Cardiac muscle cell (in vitro differentiated cells and primary cell): Measurements from ENCODE around the gene CD99L2. TPM values are rescaled to one million over a fixed set of nuclear protein-coding genes. Genes with fewer than 3 reads are reported as not detected.

Experiments
- DNase-seq, 2 donors: peaks; one replicate each; pipeline versions ENCODE4 v3.0.0 to v3.0.0-alpha.2; 2010 to 2017; ENCODE audit warnings: low read depth in 1 of 2, low spot score in 1 of 2
- H3K27ac ChIP-seq: fragments of 200-600 bp; sonication (generic); 2 replicates; pipeline ENCODE4 v1.5.1; 2016
- H3K27me3 ChIP-seq: fragments of 200-600 bp; sonication (generic); 2 replicates; pipeline ENCODE4 v1.6.0; 2016; ENCODE audit warnings: control low read depth
- H3K36me3 ChIP-seq: fragments of 200-600 bp; sonication (generic); 2 replicates; pipeline ENCODE4 v1.5.1; 2016; ENCODE audit warnings: control low read depth
- H3K4me1 ChIP-seq: fragments of 200-600 bp; sonication (generic); 2 replicates; pipeline ENCODE4 v1.8.1; 2017; ENCODE audit warnings: low read depth, mild to moderate bottlenecking, mixed run types
- H3K4me3 ChIP-seq: fragments of 200-600 bp; sonication (generic); 2 replicates; pipeline ENCODE4 v1.5.1; 2016; ENCODE audit warnings: mild to moderate bottlenecking
- H3K9me3 ChIP-seq: fragments of 200-600 bp; sonication (generic); 2 replicates; pipeline ENCODE4 v1.5.1; 2017; ENCODE audit warnings: low read depth, mild to moderate bottlenecking, control low read depth
- polyA plus RNA-seq: library from polyadenylated mRNA; unstranded; fragments of >200 nt; fragmentation: Nextera tagmentation; extraction: Ambion mirVana; gene quantifications from 2 replicates; pipeline ENCODE4 v1.2.1, GENCODE V29; 2016
- total RNA-seq: library from RNA; depleted of rRNA; stranded (reverse); fragments of >200 nt; gene quantifications from 2 replicates; pipeline ENCODE4 v1.2.3, GENCODE V29; 2016
- TF ChIP-seq, protein P1 (sequence below): IDR thresholded peaks from 2 replicates; pipeline ENCODE4 v1.5.1; 2012; ENCODE audit warnings: low read depth, mild to moderate bottlenecking, low read length

CD99L2 gene
- total and polyA plus RNA-seq, 2 experiments from 2014 or later: 44.7 to 53.5 TPM

DNA sequence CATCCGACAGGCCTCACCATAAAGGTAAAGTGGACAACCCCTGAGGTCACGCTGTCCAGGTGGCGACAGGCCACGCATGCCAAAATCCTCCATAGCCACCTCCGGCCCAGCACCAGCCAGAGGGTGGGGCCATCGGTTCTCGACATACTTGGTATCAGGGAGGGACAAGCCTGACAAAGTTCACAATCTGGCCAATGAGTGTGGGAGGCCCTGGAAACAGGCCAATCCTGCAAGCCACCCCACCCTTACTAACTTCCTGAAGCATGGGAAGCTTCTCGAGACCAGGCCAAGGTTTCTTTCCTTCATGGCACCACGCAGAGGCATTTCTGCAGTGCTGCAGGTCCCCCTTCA lies 131.4 kb downstream of the CD99L2 start:
- no peak overlapping the region for H3K4me3 ChIP-seq
- no peak overlapping the region for H3K27ac ChIP-seq
- no peaks in the 10 kb centered on the region for H3K27me3 ChIP-seq
- TF ChIP-seq, protein P1, sequence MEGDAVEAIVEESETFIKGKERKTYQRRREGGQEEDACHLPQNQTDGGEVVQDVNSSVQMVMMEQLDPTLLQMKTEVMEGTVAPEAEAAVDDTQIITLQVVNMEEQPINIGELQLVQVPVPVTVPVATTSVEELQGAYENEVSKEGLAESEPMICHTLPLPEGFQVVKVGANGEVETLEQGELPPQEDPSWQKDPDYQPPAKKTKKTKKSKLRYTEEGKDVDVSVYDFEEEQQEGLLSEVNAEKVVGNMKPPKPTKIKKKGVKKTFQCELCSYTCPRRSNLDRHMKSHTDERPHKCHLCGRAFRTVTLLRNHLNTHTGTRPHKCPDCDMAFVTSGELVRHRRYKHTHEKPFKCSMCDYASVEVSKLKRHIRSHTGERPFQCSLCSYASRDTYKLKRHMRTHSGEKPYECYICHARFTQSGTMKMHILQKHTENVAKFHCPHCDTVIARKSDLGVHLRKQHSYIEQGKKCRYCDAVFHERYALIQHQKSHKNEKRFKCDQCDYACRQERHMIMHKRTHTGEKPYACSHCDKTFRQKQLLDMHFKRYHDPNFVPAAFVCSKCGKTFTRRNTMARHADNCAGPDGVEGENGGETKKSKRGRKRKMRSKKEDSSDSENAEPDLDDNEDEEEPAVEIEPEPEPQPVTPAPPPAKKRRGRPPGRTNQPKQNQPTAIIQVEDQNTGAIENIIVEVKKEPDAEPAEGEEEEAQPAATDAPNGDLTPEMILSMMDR: no peak
- H3K9me3 ChIP-seq: no peaks in the 10 kb centered on the region
- no peaks in the 10 kb centered on the region for H3K36me3 ChIP-seq
- H3K4me1 ChIP-seq: no peaks in the 10 kb centered on the region
- peak in 1 of 2 donors; percentile 73 for DNase-seq

DNA sequence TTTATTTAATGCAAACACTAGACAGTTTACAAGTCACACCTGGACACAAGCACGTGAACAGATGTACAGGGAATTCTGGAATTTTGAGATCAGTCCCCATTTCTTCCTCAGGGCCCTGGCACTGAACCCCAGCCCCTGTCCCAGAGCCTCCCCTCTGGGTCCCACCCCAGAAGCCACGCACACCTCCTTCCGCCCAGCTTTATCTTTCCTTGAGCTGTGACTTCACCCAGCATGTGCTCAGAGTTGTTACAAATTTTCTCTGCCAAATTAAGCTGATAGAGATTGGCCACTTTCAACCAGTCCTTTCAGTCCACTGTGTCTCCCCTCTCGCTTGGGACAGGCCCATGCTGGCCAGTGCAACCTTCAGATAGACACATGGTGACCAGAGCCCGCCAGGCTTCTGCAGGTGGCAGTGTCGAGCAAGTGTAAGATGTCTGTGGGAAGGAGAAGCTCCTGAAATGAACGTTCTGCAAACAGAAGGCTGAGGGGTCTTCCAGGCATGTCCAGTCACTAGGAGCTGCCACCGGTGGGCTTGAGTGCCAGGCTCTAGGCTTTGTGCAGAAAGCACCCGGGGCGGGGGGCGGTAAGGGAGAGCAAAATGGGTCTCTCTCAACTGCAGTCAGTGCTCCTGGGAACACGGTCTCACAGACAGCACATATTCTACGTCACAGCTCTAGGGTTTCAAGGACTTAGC lies 132.0 kb downstream of the CD99L2 start:
- no peak for DNase-seq
- Histone ChIP-seq H3K27ac (no peak overlapping the region), H3K27me3 (no peaks in the 10 kb centered on the region), H3K36me3 (no peaks in the 10 kb centered on the region), H3K9me3 (no peaks in the 10 kb centered on the region), H3K4me1 (no peaks in the 10 kb centered on the region), H3K4me3 (no peak overlapping the region)
- TF ChIP-seq, protein P1: peak; percentile 21

DNA sequence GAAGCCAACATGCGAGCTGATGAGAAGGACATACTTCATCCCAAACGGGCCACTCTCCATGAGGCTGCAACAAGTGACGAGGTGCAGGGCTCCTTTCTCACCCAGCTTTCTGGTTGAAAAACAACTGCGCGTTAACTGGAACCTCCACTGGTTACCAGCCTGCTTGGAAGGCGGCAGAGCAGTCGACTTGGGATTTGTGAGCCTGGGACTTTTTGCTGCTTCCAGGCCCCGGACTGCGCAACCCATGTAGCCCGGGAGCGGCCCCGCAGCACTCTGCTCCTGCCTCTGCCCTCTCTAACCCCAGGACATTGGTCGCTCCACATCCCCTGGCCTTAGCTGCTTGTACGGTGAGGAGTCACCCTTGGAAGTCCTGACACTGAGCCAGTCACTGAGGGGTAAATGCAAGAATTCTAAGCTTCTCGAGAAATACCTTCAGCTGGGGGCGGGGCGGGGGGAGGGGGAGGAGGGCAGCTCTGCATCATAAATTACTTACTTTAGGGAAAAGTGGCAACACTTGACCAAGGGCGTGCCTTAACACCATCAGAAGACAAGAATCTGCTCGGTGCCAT lies 132.6 kb downstream of the CD99L2 start:
- no peak for DNase-seq
- no peaks in the 10 kb centered on the region for H3K4me1 ChIP-seq
- no peak overlapping the region for H3K4me3 ChIP-seq
- no peaks in the 10 kb centered on the region for H3K36me3 ChIP-seq
- no peaks in the 10 kb centered on the region for H3K27me3 ChIP-seq
- TF ChIP-seq, protein P1: no peak
- H3K9me3 ChIP-seq: no peaks in the 10 kb centered on the region
- no peak overlapping the region for H3K27ac ChIP-seq

DNA sequence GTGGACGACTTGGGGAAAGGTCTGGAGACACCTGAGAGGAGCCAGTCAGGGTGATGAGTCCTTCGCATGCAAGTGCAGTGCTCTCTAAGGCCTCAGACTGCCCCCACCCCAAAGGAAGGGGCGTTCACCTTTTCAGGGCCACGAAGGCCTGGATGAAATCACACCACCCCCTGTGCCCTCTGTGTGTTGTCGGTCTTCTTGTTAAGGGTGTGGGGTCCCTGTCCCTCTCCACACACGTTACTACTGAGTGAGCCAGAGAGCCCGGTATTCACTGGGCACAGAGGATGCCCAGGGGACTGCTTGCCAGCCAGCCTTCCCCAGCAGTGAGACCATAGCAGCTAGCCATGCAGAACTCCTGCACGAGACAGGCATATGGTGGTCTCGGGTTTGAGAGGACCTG lies 133.2 kb downstream of the CD99L2 start:
- Histone ChIP-seq H3K36me3 (no peaks in the 10 kb centered on the region), H3K4me1 (no peaks in the 10 kb centered on the region), H3K27ac (no peak overlapping the region), H3K4me3 (no peak overlapping the region), H3K27me3 (no peaks in the 10 kb centered on the region), H3K9me3 (no peaks in the 10 kb centered on the region)
- DNase-seq: no peak
- TF ChIP-seq, protein P1: no peak

DNA sequence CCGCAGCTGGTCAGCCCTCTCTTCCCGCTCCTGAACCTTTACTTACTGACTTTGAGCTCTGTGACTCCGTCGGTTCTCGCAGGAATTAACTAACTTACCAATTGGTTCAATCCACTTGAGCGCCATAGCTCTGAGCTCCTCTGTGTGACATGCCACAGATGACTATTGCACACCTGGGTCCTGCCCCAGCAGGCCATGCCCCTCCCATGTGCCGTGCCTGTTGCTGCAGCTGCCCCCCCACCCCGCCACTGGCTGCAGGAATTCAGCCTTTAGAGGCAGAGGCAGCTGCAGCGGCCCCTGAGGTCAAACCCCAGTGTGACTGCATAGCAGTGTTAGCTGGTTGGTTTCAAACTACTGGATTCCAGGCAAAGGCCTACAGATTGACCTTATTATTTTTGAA lies 134.7 kb downstream of the CD99L2 start:
- no peaks in the 10 kb centered on the region for H3K36me3 ChIP-seq
- no peak overlapping the region for H3K4me3 ChIP-seq
- no peak for DNase-seq
- TF ChIP-seq, protein P1: no peak
- no peaks in the 10 kb centered on the region for H3K4me1 ChIP-seq
- H3K27ac ChIP-seq: no peak overlapping the region
- H3K9me3 ChIP-seq: no peaks in the 10 kb centered on the region
- no peaks in the 10 kb centered on the region for H3K27me3 ChIP-seq
